IPS-20b (cell line): ENCODE data around the gene ROBO4.

Experiments used
- H3K27ac ChIP-seq: one replicate; pipeline ENCODE4 v1.5.1; 2013; ENCODE audit warnings: low read length
- H3K27me3 ChIP-seq: 2 replicates; pipeline ENCODE4 v1.6.1; 2013; ENCODE audit warnings: mild to moderate bottlenecking, low read length, inconsistent platforms; ENCODE audit not compliant: insufficient read depth
- H3K36me3 ChIP-seq: 2 replicates; pipeline ENCODE4 v1.6.1; 2013; ENCODE audit warnings: low read depth, mild to moderate bottlenecking, inconsistent platforms, low read length, moderate library complexity; ENCODE audit not compliant: insufficient read depth
- H3K4me1 ChIP-seq: 2 replicates; pipeline ENCODE4 v1.6.1; 2013; ENCODE audit warnings: mild to moderate bottlenecking, control low read depth, inconsistent platforms, low read length, moderate library complexity; ENCODE audit not compliant: insufficient read depth
- H3K4me3 ChIP-seq: 2 replicates; pipeline ENCODE4 v1.5.1; 2013; ENCODE audit warnings: mild to moderate bottlenecking, low read length, inconsistent platforms
- H3K9ac ChIP-seq: 2 replicates; pipeline ENCODE4 v1.6.1; 2013; ENCODE audit warnings: low read depth, mild to moderate bottlenecking, inconsistent platforms, low read length, moderate library complexity
- H3K9me3 ChIP-seq: 2 replicates; pipeline ENCODE4 v1.6.1; 2013; ENCODE audit warnings: mild to moderate bottlenecking, low read depth, low read length, inconsistent platforms; ENCODE audit not compliant: insufficient read depth

ROBO4 gene

DNA sequence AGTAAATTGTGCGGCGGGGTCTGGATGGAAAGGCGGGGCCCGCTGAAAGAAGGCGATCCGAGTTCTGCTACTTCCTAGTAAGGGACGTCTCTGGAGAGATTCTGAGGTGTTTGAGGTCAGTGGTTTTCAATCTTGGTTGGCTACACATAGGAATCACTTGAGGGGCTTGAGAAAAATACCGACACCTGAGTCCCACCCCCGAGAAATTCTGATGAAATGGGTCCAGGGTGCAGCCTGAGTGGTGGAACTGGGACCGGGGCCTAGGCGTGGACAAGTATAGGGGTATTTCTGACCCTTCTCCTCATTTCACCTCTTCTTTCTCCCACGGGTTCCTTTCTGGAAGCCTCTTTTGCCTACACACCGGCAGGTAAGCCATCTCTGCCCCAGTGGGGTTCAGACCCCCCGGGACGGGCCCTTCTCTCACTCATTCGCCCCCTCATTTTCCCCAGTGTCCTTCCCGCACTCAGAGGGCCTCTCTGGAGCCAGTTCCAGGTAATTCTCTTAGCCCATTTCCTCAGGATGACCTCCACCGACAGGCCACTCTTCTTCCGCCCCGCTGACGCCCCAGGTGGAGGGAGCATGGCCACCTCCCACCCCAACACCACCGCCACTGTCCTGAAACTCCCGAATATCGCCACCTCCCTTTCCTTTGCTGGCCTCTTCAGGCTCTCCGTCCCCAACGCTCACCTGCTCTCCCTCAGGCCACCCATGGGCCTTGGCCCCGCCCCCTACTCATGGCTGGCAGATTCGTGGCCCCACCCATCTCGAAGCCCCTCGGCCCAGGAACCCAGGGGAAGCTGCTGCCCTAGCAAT lies 20.6 kb downstream of the ROBO4 start:
- no peaks in the 10 kb centered on the region for H3K9me3 ChIP-seq
- H3K36me3 ChIP-seq, result no peaks in the 10 kb centered on the region
- H3K4me3 ChIP-seq, result peak overlapping the region; percentile 67
- peak overlapping the region; percentile 42; the same call in 1 of the 2 replicates for H3K9ac ChIP-seq
- no peak overlapping the region for H3K27ac ChIP-seq
- H3K27me3 ChIP-seq, result peaks cover 54% of the 10 kb centered on the region
- peaks cover 6% of the 10 kb centered on the region; the same call in 1 of the 2 replicates for H3K4me1 ChIP-seq

DNA sequence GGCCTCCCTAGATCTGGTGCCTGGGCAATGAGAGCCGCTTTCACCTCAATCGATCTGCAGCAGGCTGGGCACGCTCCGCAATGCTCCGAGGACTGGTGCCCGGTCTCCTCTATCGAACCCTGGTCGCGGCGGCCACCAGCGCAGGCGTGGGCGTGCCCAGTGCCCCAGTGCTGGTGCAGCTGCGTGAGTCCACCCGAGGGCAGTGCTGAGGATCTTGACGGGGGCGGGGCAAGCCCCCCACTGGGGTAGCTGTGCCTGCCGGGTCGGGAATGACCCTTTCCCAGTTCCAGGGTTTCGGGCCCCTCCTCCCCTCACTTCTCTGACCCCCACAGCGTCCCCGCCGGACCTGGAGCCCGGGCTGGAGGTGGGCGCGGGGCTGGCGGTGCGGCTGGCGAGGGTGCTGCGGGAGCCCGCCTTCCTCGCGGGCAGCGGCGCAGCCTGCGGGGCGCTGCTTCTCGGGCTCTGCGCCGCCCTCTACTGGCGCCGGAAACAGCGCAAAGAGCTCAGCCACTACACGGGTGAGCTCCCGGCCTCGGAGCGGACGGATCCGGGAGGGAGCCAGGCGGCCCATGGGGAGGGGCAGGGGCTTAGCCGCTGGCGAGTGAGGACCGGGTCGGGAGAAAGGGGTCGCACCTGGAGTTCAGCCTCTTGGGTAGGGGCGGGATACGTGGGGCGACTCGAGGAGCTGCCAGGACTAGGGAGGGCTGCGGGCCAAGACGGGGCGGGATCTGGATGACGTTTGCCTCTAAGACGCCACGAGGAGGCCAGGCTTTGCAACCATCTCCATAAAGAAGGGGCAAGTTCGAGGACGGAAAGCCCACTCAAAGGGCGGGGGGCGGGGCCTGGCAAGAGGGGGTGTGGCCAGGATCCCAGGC lies 21.5 kb downstream of the ROBO4 start:
- no peaks in the 10 kb centered on the region for H3K36me3 ChIP-seq
- H3K4me1 ChIP-seq, result peaks cover 6% of the 10 kb centered on the region; the same call in 1 of the 2 replicates
- H3K9ac ChIP-seq, result peak overlapping the region; percentile 71; the same call in 1 of the 2 replicates
- H3K9me3 ChIP-seq, result no peaks in the 10 kb centered on the region
- H3K4me3 ChIP-seq, result peak overlapping the region; percentile 67
- H3K27me3 ChIP-seq, result peaks cover 62% of the 10 kb centered on the region
- no peak overlapping the region for H3K27ac ChIP-seq

GRCh38 chr11:124875401-124875800 lies 22.3 kb downstream of the ROBO4 start:
- H3K36me3 ChIP-seq, result no peaks in the 10 kb centered on the region
- no peak overlapping the region for H3K27ac ChIP-seq
- peaks cover 6% of the 10 kb centered on the region; the same call in 1 of the 2 replicates for H3K4me1 ChIP-seq
- H3K9ac ChIP-seq, result peak overlapping the region; percentile 71; the same call in 1 of the 2 replicates
- H3K9me3 ChIP-seq, result no peaks in the 10 kb centered on the region
- H3K27me3 ChIP-seq, result peaks cover 70% of the 10 kb centered on the region
- peak overlapping the region; percentile 67 for H3K4me3 ChIP-seq

- no peak overlapping the region for H3K9ac ChIP-seq
- H3K36me3 ChIP-seq, result no peaks in the 10 kb centered on the region
- H3K9me3 ChIP-seq, result no peaks in the 10 kb centered on the region
- H3K27me3 ChIP-seq, result peaks cover 77% of the 10 kb centered on the region
- H3K27ac ChIP-seq, result no peak overlapping the region
- peaks cover 6% of the 10 kb centered on the region; the same call in 1 of the 2 replicates for H3K4me1 ChIP-seq
- H3K4me3 ChIP-seq, result no peak overlapping the region
Observed at GRCh38 chr11:124874571-124875255, 23.0 kb downstream of the ROBO4 start.

GRCh38 chr11:124873951-124874350 lies 23.7 kb downstream of the ROBO4 start:
- H3K27ac ChIP-seq, result no peak overlapping the region
- no peak overlapping the region for H3K4me3 ChIP-seq
- no peak overlapping the region for H3K9ac ChIP-seq
- peaks cover 6% of the 10 kb centered on the region; the same call in 1 of the 2 replicates for H3K4me1 ChIP-seq
- no peaks in the 10 kb centered on the region for H3K36me3 ChIP-seq
- peaks cover 84% of the 10 kb centered on the region for H3K27me3 ChIP-seq
- H3K9me3 ChIP-seq, result no peaks in the 10 kb centered on the region

DNA sequence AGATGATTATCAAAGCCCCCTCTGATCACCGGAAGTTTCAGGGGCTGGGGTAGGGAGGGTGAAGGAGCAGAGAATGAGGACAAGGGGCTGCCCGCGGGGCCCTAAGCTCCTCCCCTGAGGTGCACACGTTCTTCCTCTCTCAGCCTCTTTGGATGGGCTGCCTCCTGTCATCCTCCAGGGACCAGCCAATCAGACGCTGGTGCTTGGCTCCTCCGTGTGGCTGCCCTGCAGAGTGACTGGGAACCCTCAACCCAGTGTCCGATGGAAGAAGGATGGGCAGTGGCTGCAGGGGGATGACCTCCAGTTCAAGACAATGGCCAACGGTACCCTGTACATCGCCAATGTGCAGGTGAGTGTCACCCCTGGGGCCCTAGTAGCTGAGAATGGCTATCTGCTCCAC lies 24.9 kb downstream of the ROBO4 start:
- Histone ChIP-seq H3K27ac (no peak overlapping the region), H3K27me3 (peaks cover 91% of the 10 kb centered on the region), H3K9ac (no peak overlapping the region), H3K36me3 (no peaks in the 10 kb centered on the region), H3K9me3 (no peaks in the 10 kb centered on the region), H3K4me1 (peaks cover 6% of the 10 kb centered on the region; the same call in 1 of the 2 replicates), H3K4me3 (no peak overlapping the region)

- no peaks in the 10 kb centered on the region for H3K9me3 ChIP-seq
- H3K27ac ChIP-seq, result no peak overlapping the region
- peaks cover 91% of the 10 kb centered on the region for H3K27me3 ChIP-seq
Observed at GRCh38 chr11:124872280-124872679, 25.4 kb downstream of the ROBO4 start.

DNA sequence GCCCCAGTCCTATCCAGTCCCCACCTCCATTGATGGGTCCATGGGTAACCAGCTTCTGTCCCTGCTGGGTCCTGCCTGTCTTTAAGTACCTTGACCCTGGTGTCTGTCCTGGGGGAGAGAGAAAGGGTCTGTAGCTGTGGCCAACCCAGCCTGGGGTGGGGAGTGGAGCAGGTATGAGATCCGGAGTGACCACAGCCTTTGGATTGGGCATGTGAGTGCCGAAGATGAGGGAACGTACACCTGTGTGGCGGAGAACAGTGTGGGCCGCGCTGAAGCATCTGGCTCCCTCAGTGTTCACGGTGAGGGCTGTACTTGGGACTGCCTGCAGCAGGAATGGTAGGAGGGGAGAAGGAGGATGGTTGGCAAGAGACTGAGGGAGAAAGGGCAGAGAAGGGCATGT lies 27.2 kb downstream of the ROBO4 start:
- Histone ChIP-seq H3K27ac (no peak overlapping the region), H3K4me1 (peaks cover 2% of the 10 kb centered on the region; the same call in 1 of the 2 replicates), H3K9me3 (peaks cover 3% of the 10 kb centered on the region), H3K9ac (no peak overlapping the region), H3K36me3 (no peaks in the 10 kb centered on the region), H3K27me3 (peaks cover 100% of the 10 kb centered on the region), H3K4me3 (no peak overlapping the region)

More at GRCh38 chr11:124872280-124872679, 25.4 kb downstream of the ROBO4 start:
- H3K9ac ChIP-seq, result no peak overlapping the region
- no peaks in the 10 kb centered on the region for H3K36me3 ChIP-seq
- peaks cover 6% of the 10 kb centered on the region; the same call in 1 of the 2 replicates for H3K4me1 ChIP-seq
- no peak overlapping the region for H3K4me3 ChIP-seq

- H3K9me3 ChIP-seq, result peaks cover 3% of the 10 kb centered on the region
- H3K36me3 ChIP-seq, result no peaks in the 10 kb centered on the region
- no peak overlapping the region for H3K9ac ChIP-seq
- peaks cover 3% of the 10 kb centered on the region; the same call in 1 of the 2 replicates for H3K4me1 ChIP-seq
- H3K4me3 ChIP-seq, result no peak overlapping the region
- H3K27me3 ChIP-seq, result peaks cover 100% of the 10 kb centered on the region
- no peak overlapping the region for H3K27ac ChIP-seq
Observed at GRCh38 chr11:124869856-124870387, 27.7 kb downstream of the ROBO4 start.

GRCh38 chr11:124869331-124869730 lies 28.3 kb downstream of the ROBO4 start:
- peaks cover 5% of the 10 kb centered on the region; the same call in 1 of the 2 replicates for H3K4me1 ChIP-seq
- H3K27me3 ChIP-seq, result peaks cover 100% of the 10 kb centered on the region
- H3K9ac ChIP-seq, result no peak overlapping the region
- H3K36me3 ChIP-seq, result no peaks in the 10 kb centered on the region
- no peak overlapping the region for H3K4me3 ChIP-seq
- H3K9me3 ChIP-seq, result peaks cover 3% of the 10 kb centered on the region
- H3K27ac ChIP-seq, result no peak overlapping the region
